SIG-M5 (cell line): ENCODE data around the gene LDHAL6B.

Experiments used
- DNase-seq: peaks from one replicate; lab custom pipeline; 2025; lab: John Stamatoyannopoulos, UW

Gene LDHAL6B

DNA sequence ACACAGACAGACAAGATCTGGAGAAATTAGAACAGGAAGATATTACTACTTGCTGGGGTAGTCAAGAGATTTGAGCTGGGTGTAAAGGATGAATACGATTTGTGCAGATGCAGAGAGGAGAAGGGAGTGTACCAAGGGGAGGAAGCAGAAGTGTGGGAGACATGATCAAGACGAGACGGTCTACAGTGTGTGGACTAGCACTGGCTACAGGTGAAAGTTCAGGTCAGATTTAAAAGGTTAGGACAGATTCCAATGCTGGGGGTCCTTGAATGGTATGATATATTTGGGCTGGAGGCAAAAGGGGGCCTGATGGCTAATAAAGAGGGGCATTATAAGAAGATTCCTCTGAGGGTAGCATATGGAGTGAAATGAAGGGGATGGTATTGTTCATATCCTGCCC is 12.1 kb downstream of the LDHAL6B start:
- no peak for DNase-seq

- DNase-seq = no peak
These were observed 15.2 kb downstream of the LDHAL6B start for GRCh38 chr15:59221511-59222505.

DNA sequence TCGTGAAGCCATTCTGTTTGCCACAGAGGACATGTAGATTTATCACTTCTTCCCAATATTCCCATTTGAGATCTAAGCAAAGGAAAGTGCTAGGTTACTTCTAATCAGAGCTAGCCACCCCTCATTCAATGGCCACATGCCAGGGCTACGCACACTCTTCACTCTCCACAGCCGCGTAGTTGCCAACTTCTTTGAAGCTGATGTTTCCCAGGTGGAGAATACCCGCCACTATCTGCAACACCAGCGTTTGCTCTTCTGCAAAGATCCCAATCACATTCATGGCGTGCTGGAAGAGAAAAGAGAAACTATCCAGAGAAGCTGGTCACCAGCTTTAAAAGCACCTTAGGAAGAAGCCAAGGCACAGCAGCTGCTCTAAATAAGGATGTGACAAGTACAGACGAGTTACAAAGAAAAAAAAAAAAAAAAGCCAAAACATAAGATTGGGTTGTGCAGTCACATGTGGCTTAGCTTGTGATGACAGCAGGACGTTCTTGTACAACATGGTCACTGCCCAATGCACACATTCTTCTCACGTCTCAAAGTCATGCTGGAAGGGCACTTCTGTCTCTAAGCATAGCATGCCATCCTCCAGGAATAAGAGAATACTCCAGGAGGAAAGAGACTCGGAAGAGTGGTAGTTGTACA is 16.4 kb downstream of the LDHAL6B start:
- DNase-seq = no peak

DNA sequence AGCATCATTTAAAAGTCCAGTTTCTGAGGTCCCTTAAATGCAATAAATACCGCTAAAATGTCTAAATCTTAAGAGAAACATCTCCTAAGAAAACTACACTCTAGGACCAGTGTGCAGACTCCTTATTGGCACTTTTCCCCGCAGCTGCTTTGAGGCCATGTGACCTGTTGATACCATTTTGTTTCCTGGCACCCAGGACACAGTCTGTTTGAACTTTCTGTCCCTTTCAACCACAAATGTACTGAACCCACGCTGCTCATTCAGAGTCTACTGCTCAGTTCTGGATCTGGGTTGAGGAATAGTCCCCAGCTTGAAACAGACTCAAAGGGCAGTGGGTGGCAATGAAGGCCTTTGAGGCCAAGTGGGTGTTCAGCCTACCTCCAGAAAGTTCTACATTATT is 17.1 kb downstream of the LDHAL6B start:
- DNase-seq = no peak

- no peak for DNase-seq
These were observed 17.8 kb downstream of the LDHAL6B start for GRCh38 chr15:59224474-59224873.

DNA sequence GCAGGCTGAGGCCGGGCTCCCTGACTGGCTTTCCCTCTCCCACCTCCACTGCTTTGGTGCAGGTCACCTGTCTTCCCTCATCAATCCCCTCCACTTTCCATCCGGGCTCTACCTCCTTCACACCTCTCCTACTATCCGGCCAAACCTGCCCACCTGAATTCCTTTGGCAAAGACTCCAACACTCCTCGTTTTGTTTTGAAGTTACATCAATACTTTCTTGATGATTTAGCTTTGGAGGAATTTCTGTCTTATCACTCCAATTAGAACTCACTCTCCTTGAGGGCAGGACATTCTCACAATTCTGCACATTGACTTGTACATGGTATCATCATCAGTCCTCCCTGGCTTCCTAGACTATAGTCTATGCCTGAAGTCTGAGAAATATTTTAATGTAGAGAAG is 20.4 kb downstream of the LDHAL6B start:
- DNase-seq = no peak

GRCh38 chr15:59229015-59229414 is 22.4 kb downstream of the LDHAL6B start:
- DNase-seq = no peak

GRCh38 chr15:59229453-59229852 is 22.8 kb downstream of the LDHAL6B start:
- no peak for DNase-seq

DNA sequence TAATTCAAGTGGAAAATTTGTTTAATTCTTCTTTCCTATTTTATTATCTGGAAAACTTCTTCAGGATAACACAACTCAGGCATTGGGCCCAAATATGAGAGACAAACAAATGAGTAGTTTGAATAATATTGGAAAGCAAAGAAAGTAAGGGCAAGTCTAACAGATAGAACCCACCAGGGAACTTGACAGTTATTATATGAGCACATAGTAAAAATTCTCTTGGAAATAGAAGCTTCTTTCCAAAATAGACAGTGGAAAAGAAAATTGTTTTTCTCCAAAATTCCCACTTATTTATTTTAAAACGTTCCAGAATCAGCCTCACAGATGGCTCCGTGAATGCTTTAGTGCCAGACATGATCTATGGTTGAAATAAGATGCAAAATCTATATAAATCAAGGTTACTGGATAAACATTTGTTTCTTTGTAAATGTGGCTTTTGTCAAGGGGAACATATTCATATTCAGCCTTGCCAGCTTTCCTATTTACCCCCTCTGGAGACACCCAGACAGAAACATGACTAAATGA is 23.9 kb downstream of the LDHAL6B start:
- DNase-seq = no peak

- DNase-seq = no peak
These were observed 25.8 kb downstream of the LDHAL6B start for GRCh38 chr15:59232476-59232875.

DNA sequence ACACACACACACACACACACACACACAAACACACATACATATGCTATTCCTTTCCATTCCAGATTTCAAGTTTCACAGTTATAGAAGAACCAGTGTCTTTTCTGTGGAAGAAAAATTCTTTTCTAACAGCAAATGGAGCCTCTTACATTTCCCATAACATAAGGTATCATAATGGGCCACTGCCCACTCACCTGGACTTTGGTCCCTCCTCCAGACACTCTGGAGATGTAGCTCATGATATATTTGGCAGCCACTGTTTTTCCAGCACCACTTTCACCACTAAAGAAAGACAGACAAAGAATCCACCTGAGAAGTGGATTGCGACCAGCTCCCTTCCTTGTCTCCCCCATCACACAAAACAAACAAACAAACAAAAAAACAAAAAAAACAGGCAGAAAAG is 29.8 kb downstream of the LDHAL6B start:
- no peak for DNase-seq

- DNase-seq = no peak
These were observed 30.6 kb downstream of the LDHAL6B start for GRCh38 chr15:59237119-59237855.

DNA sequence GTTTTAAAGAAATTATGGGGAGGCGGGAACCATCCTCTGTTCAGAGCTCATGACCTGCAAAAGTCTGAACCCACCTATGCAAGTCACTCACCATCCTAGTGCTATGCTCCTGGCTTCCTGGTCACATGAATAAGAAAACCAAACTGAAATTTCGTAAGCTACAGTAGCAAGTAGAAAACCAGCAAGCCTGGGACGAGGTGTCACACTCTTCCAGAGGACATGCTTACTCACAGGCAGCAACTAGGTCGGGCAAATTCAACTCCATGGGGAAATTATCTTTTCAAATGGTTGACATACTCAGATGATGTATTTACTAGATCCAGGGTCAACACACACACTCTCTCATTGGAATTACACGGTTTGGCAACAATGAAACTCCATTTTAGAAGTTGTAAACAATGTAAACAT is 31.3 kb downstream of the LDHAL6B start:
- DNase-seq = no peak

- no peak for DNase-seq
These were observed 33.4 kb downstream of the LDHAL6B start for GRCh38 chr15:59240036-59240435.

DNA sequence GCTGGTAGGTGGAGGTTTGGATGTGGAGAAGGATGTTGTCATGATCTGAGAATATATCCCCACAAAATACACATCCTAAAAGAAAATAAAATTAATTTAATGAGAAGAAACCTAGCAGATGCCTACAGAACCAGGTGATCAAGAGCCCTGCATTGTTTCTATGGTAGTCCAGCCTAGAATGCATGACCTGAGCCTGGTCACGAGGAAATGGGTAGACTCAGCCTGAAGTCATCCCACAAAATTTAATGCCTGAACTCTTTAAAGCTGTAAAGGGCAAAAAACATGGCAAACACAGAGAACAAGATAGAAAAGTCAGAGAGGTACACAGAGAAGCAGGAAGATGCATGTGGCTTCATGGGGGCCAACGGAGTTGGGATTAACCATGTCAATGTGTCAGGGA is 36.0 kb downstream of the LDHAL6B start:
- DNase-seq = no peak

- DNase-seq = no peak
These were observed 37.0 kb downstream of the LDHAL6B start for GRCh38 chr15:59243622-59244021.

- no peak for DNase-seq
These were observed 37.7 kb downstream of the LDHAL6B start for GRCh38 chr15:59244337-59244736.

- no peak for DNase-seq
These were observed 38.9 kb downstream of the LDHAL6B start for GRCh38 chr15:59245559-59245958.

DNA sequence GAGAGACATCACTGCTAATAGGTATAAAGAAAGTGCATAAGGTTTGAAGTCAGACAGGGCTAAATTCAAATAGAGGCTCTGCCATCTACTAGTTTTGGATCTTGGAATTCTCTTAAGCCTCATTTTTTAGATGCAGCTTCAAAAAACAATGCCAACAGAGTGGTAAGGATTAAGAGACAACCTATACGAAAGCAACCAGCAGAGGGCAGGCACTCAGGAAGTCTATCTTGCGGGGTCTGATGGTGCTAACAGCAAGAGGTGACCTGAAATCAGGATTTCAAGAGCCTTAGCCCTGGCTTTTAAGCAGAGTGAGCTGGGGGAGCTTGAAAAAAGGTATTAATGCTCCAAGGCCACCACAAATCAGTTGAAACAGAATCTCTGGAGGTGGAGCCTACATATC is 40.7 kb downstream of the LDHAL6B start:
- DNase-seq = no peak

DNA sequence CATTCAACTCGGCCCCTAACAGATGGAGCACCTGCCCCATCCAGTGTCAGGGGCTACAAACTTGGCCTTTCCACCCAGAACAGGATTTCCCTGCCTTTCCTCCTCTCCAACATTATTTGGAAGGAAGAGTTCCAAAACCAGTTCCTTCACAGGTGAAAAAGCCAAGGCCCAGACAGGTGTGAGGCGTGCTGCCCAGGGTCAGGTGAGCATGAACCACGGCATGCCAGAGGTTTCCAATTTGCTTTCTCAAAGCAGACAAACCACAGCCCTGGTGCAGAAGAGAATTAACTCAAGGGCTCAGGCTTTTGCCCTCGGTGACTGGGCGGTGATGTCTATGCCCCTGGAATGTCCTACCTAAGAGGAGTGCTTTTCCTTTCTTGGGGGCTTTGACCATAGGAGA is 43.2 kb downstream of the LDHAL6B start:
- no peak for DNase-seq

- no peak for DNase-seq
These were observed 43.6 kb downstream of the LDHAL6B start for GRCh38 chr15:59250249-59250648.
